H1 (cell line): ENCODE results near the gene TCERG1L.

Source experiments
- ATF2 ChIP-seq: IDR thresholded peaks from 2 replicates; pipeline ENCODE4 v1.6.1; 2012; ENCODE audit warnings: low read length, inconsistent platforms
- BCL11A ChIP-seq, 2 experiments: IDR thresholded peaks; one replicate each; pipeline ENCODE4 v1.6.1; 2011; ENCODE audit warnings: low read depth in 2 of 2, low read length in 2 of 2, mild to moderate bottlenecking in 2 of 2
- CHD2 ChIP-seq: IDR thresholded peaks from 2 replicates; pipeline ENCODE4 v1.6.1; 2012; ENCODE audit warnings: low read length, improper control_type of control experiment
- CREB1 ChIP-seq: IDR thresholded peaks from 2 replicates; pipeline ENCODE4 v1.6.1; 2012; ENCODE audit warnings: inconsistent platforms
- CTCF ChIP-seq, 3 experiments: IDR thresholded peaks; 1 replicate in 2 of 3; 2 replicates in 1 of 3; pipeline versions ENCODE4 v1.5.1 to v1.6.1; 2011; ENCODE audit warnings: low read length in 3 of 3, mild to moderate bottlenecking in 3 of 3, inconsistent platforms in 2 of 3, low read depth in 1 of 3, moderate library complexity in 1 of 3; ENCODE audit not compliant: insufficient read depth in 1 of 3; ENCODE audit errors: control extremely low read depth in 1 of 3
- NRF1 ChIP-seq: IDR thresholded peaks from 2 replicates; pipeline ENCODE4 v1.6.1; 2011; ENCODE audit warnings: mild to moderate bottlenecking, low read depth, low read length, improper control_type of control experiment
- POLR2AphosphoS5 ChIP-seq: IDR thresholded peaks from 2 replicates; pipeline ENCODE4 v1.6.1; 2011; ENCODE audit warnings: low read depth, low read length
- TEAD4 ChIP-seq: IDR thresholded peaks from 2 replicates; pipeline ENCODE4 v1.6.1; 2012; ENCODE audit warnings: low read depth, low read length, inconsistent platforms, mixed read lengths
- USF2 ChIP-seq: IDR thresholded peaks from 2 replicates; pipeline ENCODE4 v1.6.1; 2011; ENCODE audit warnings: low read length, improper control_type of control experiment

- TF ChIP-seq NRF1, result no peak
- no peak for TF ChIP-seq POLR2AphosphoS5
- TF ChIP-seq CTCF (IDR thresholded peaks at IDR 0.05; ENCODE audit: control extremely low read depth in 1 of 3, insufficient read depth in 1 of 3, low read depth in 1 of 3, low read length in 3 of 3), result no peak
- TF ChIP-seq TEAD4, result no peak
- TF ChIP-seq CREB1, result no peak
- no peak for TF ChIP-seq ATF2
- TF ChIP-seq CHD2, result no peak
- no peak for TF ChIP-seq BCL11A (IDR thresholded peaks at IDR 0.05; ENCODE audit: low read depth in 2 of 2, low read length in 2 of 2)
- no peak for TF ChIP-seq USF2
Measured at GRCh38 chr10:131070856-131071255, 240.7 kb downstream of the TCERG1L start.
